Neuron (in vitro differentiated cells): Measurements from ENCODE around the gene ENTREP1.
"Not testable (repeated sequence)": the region's sequence is repeated elsewhere in the genome, so short reads cannot be mapped to it uniquely, and the experiment has no call there.

Experiments
- H2AFZ ChIP-seq: one replicate; pipeline ENCODE4 v1.6.1; 2013; ENCODE audit warnings: low read depth, mild to moderate bottlenecking, inconsistent platforms, low read length, moderate library complexity
- H3K27me3 ChIP-seq: one replicate; pipeline ENCODE4 v1.6.1; 2013; ENCODE audit warnings: low read length; ENCODE audit not compliant: insufficient read depth
- H3K36me3 ChIP-seq: one replicate; pipeline ENCODE4 v1.6.1; 2013; ENCODE audit warnings: low read length; ENCODE audit not compliant: insufficient read depth
- H3K4me1 ChIP-seq: one replicate; pipeline ENCODE4 v1.6.1; 2013; ENCODE audit warnings: low read length; ENCODE audit not compliant: insufficient read depth
- H3K4me3 ChIP-seq: 2 replicates; pipeline ENCODE4 v1.5.1; 2013; ENCODE audit warnings: mild to moderate bottlenecking, low read length, moderate library complexity
- H3K9me3 ChIP-seq: one replicate; pipeline ENCODE4 v1.6.1; 2013; ENCODE audit warnings: low read length

The ENTREP1 gene

DNA sequence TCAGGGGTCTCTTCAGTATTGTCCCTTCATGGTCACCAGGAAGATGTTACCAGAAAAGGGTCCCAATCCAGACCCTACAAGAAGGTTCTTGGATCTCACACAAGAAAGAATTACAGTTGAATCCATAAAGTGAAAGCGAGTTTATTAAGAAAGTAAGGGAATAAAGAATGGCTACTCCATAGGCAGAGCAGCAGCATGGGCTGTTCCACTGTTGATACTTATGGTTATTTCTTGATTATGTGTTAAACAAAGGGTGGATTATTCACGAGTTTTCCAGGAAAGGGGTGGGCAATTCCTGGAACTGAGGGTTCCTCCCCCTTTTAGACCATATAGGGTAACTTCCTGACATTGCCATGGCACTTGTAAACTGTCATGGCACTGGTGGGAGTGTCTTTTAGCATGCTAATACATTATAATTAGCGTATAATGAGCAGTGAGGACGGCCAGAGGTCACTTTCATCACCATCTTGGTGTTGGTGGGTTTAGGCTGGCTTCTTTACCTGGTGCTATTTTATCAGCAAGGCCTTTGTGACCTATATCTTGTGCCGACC, 18.0 kb upstream of the ENTREP1 start:
- H2AFZ ChIP-seq, H3K4me3 ChIP-seq, H3K36me3 ChIP-seq, H3K27me3 ChIP-seq, H3K9me3 ChIP-seq: not testable (repeated sequence)
- peaks cover 13% of the 10 kb centered on the region for H3K4me1 ChIP-seq

DNA sequence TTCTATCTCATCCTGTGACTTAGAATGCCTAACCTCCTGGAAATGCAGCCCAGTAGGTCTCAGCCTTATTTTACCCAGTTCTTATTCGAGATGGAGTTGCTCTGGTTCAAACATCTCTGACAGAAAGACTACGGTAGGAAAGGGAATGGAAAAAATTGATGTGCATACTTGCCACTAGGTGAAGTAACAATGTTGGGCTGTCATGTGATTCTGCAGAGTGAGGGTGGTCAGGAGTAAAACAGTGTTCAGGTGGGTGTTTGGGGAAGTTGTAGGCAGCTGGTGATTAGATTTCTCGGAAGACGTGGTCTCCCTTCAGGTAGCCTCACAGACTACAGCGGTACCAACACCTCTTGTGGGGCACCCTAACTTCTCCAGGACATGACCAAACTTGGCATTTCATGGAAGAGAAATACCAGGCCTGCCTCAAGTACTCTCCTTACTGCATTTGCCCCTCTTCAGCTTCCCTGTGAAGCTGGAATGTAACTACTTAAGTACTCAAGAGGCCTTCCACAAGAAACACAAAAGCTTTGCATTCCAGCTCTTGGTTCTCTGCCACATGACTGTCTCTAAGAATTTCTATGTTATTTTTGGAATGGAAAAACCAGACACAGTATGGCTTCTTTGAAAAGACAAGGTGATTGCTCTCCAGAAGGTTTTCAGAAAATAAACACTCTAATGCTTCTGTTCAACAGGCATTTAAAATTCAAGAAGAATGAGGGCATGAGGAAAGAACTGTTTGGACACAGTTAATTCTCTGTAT, 17.4 kb upstream of the ENTREP1 start:
- peaks cover under 1% of the 10 kb centered on the region for H3K9me3 ChIP-seq
- H3K4me3 ChIP-seq, result no peak overlapping the region

GRCh38 chr9:69308206-69308931, 16.6 kb upstream of the ENTREP1 start:
- Histone ChIP-seq H3K4me3 (no peak overlapping the region), H3K36me3 (no peaks in the 10 kb centered on the region)

More for the DNA sequence above, 17.4 kb upstream of the ENTREP1 start:
- peaks cover 13% of the 10 kb centered on the region for H3K4me1 ChIP-seq
- H3K27me3 ChIP-seq, result no peaks in the 10 kb centered on the region
- H2AFZ ChIP-seq, result peak overlapping the region; percentile 39
- no peaks in the 10 kb centered on the region for H3K36me3 ChIP-seq

DNA sequence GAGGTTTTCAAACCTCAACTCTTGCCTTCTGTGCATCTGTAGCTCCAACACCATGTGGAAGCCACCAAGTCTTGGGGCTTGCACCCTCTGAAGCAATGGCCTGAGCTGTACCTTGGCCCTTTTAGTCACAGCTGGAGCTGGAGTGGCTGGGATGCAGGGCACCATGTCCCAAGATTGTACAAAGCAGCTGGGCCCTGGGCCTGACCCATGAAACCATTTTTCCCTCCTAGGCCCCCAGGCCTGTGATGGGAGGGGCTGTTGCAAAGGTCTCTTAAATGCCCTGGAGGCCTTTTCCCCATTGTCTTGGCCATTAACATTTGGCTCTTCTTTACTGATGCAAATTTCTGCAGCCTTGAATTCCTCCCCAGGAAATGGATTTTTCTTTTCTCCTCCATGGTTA, 11.8 kb upstream of the ENTREP1 start:
- H3K4me1 ChIP-seq, result peaks cover 5% of the 10 kb centered on the region
- no peak overlapping the region for H2AFZ ChIP-seq
- H3K4me3 ChIP-seq, result no peak overlapping the region
- H3K36me3 ChIP-seq, result no peaks in the 10 kb centered on the region
- H3K27me3 ChIP-seq, result no peaks in the 10 kb centered on the region
- peaks cover 2% of the 10 kb centered on the region for H3K9me3 ChIP-seq

More at GRCh38 chr9:69308206-69308931, 16.6 kb upstream of the ENTREP1 start:
- H2AFZ ChIP-seq, result peak overlapping the region; percentile 39
- H3K4me1 ChIP-seq, result peaks cover 13% of the 10 kb centered on the region
- peaks cover 2% of the 10 kb centered on the region for H3K9me3 ChIP-seq
- H3K27me3 ChIP-seq, result no peaks in the 10 kb centered on the region

DNA sequence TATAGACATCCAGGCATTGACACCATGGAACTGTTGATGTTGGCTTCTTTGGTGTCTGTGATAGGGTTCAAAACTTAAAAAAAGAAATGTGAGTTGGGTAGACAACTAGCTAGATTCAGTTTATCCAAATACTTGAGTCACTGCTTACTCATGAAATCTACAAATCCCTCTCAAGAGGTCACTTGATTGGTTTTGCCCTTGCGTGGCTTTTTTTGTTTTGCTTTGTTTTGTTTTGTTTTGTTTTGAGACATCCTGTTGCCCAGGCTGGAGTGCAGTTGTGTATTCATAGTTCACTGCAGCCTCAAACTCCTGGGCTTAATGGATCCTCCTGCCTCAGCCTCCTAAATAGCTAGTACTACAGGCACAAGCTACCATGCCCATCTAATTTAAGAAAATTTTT, 10.5 kb upstream of the ENTREP1 start:
- no peaks in the 10 kb centered on the region for H3K27me3 ChIP-seq
- no peak overlapping the region for H2AFZ ChIP-seq
- no peaks in the 10 kb centered on the region for H3K36me3 ChIP-seq
- H3K9me3 ChIP-seq, result peaks cover 2% of the 10 kb centered on the region
- peaks cover 3% of the 10 kb centered on the region for H3K4me1 ChIP-seq
- H3K4me3 ChIP-seq, result no peak overlapping the region

DNA sequence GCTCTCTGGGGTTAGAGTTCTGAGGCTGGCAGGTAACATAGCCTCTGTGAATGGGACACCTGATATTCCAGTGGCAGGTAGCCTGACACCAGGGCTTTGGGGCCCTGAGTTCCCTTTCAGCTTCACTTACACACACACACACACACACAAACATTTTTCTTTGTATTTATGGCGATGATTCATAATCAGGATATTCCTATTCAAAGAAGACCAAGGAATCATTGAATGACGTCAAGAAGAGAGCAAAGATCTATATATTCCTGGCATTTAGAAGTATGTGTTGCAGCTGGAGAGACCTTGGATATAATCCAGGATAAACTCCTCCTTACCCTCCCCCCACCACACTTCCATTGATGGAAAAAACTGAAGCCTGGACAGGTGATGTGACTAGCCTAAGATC, 7.9 kb upstream of the ENTREP1 start:
- peaks cover 8% of the 10 kb centered on the region for H3K27me3 ChIP-seq
- no peak overlapping the region for H3K4me3 ChIP-seq
- no peaks in the 10 kb centered on the region for H3K36me3 ChIP-seq
- peaks cover 2% of the 10 kb centered on the region for H3K9me3 ChIP-seq
- H2AFZ ChIP-seq, result no peak overlapping the region
- H3K4me1 ChIP-seq, result peaks cover 10% of the 10 kb centered on the region

DNA sequence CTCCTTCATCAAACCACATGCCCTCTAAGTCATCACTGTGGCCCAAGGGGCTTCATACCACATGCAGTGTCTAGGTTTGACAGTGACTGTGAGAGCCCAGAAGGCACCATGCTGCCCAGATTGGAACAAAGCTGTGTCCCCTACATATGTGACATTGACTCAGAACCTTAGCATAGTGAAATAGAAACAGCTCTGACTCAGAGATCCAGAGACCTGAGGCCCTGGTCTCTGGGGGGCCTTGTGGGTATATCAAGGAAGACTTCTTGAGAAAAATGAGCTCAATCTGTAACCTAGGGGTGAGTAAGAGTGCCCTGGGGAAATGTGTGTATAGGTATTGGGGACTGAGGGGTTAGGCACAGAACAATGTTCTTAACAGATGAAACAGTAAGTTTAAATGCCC, 7.1 kb upstream of the ENTREP1 start:
- no peak overlapping the region for H3K4me3 ChIP-seq
- H3K27me3 ChIP-seq, result peaks cover 14% of the 10 kb centered on the region
- peaks cover 10% of the 10 kb centered on the region for H3K4me1 ChIP-seq
- H3K9me3 ChIP-seq, result no peaks in the 10 kb centered on the region
- H2AFZ ChIP-seq, result no peak overlapping the region
- no peaks in the 10 kb centered on the region for H3K36me3 ChIP-seq

DNA sequence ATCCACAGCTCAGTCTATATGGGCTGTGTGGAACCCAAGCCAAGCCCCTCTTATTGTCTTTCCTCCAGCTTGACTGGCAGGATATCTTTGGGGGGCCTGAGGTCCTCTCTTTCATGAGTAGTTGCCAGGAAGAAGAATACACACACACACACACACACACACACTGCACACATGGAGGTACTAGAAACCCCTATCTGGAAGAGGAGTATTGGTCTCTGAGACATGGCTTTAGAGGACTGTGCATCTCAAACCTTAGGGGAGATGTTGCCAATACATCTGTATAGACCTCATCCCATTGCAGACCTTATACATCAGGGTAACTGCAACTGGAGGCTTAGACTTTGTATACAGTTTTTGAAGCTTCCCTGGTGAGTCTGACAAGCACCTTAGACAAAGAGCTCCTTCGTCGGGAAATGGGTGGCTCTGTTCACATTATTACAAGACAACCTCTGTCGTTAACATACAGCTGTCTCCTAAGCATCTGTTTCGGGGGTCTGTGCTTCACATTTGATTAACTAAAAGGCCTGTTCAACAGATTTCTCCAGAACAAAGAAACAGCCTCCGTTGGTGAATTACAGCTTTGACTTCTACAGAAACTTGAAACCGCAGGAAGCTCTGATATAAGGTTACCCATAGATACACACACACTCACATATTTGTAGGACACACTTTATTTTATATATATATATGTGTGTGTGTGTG, 5.5 kb upstream of the ENTREP1 start:
- H3K4me3 ChIP-seq, result no peak overlapping the region
- H3K36me3 ChIP-seq, result no peaks in the 10 kb centered on the region
- no peaks in the 10 kb centered on the region for H3K9me3 ChIP-seq
- H3K27me3 ChIP-seq, result peaks cover 27% of the 10 kb centered on the region
- H3K4me1 ChIP-seq, result peaks cover 12% of the 10 kb centered on the region
- H2AFZ ChIP-seq, result no peak overlapping the region

- Histone ChIP-seq H3K4me3 (no peak overlapping the region), H3K36me3 (no peaks in the 10 kb centered on the region), H3K9me3 (no peaks in the 10 kb centered on the region), H3K27me3 (peaks cover 51% of the 10 kb centered on the region), H2AFZ (no peak overlapping the region), H3K4me1 (peaks cover 17% of the 10 kb centered on the region)
These were observed 2.8 kb upstream of the ENTREP1 start for GRCh38 chr9:69322256-69322655.

GRCh38 chr9:69323861-69324260, 1.2 kb upstream of the ENTREP1 start:
- no peak overlapping the region for H2AFZ ChIP-seq
- no peaks in the 10 kb centered on the region for H3K9me3 ChIP-seq
- no peak overlapping the region for H3K4me3 ChIP-seq
- H3K27me3 ChIP-seq, result peaks cover 64% of the 10 kb centered on the region
- H3K36me3 ChIP-seq, result no peaks in the 10 kb centered on the region
- H3K4me1 ChIP-seq, result peaks cover 17% of the 10 kb centered on the region

DNA sequence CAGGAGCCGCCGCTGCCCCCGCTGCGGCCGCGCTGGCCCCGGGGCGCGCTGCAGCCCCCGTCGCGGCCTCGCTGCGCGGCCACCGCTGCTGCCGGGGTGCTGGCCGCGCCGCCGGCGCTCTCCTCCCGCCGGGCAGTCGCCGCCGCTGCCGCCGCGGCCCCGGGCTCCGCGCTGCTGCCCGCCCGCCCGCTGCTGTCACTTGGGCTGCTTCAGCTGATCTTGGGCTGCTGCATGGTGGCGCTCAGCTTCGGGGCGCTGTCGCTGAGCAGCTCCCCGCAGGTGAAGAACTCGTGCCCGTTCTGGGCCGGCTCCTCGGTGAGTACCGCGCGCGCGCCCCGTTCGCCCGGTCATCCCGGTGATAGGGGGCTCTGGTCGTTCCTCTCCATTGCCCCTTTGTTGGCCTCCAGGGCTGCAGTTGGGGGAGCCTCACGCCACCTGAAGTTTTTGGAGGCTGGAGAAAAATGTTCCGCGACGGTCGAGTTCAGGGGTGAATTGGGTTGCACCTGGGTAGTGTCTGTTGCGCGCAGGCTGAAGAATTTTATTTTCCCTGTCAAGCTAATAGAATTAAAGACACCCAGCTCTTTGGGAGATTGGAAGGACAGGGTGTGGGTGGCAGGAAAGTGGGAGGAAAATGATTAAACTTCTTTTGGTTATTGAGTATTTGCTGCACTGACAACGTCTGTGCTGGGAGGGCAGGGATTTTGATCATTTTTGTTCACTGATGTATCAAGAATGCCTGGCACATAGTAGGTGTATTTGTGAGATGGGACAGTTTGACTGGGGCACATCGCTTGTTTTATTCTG, 596 bp downstream of the ENTREP1 start:
- Histone ChIP-seq H3K4me3 (peak overlapping the region; percentile 39), H3K27me3 (peaks cover 63% of the 10 kb centered on the region), H2AFZ (no peak overlapping the region), H3K36me3 (no peaks in the 10 kb centered on the region), H3K4me1 (peaks cover 8% of the 10 kb centered on the region), H3K9me3 (no peaks in the 10 kb centered on the region)

DNA sequence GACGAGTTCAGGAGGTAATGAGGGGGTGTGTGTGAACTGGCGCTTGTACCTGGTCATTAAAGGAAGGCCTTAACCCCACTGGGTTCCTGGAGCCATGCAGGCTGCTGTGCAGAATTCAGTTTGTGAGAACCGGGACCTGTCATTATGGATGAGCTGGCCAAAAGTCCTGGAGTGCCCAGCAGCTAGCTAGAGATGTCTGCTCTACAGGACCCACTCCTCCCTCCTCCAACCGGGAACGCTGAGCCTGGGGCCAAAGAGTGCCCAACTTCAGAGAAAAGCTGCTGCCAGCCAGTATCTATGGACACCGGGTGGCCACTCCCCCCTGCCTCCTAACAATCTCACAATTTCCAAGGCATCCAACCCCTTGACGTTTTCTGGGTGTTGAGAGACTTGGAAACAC, 1.2 kb downstream of the ENTREP1 start:
- Histone ChIP-seq H3K4me3 (no peak overlapping the region), H3K27me3 (peaks cover 63% of the 10 kb centered on the region), H3K9me3 (no peaks in the 10 kb centered on the region), H2AFZ (no peak overlapping the region), H3K36me3 (no peaks in the 10 kb centered on the region), H3K4me1 (peaks cover 8% of the 10 kb centered on the region)
